Keratinocyte (primary cell): ENCODE data around the gene HK2. TPM values are rescaled to one million over a fixed set of nuclear protein-coding genes. Genes with fewer than 3 reads are reported as not detected.

Source experiments
- DNase-seq: peaks from one replicate; pipeline ENCODE4 v3.0.0-alpha.2; 2011; ENCODE audit warnings: low read depth, missing footprints, low spot score
- FAIRE-seq: peaks from 2 replicates; lab custom pipeline; 2011; peaks lifted over from hg19 to GRCh38; lab: Jason Lieb, UNC
- H2AFZ ChIP-seq: 2 replicates; pipeline ENCODE4 v1.6.0; 2012; ENCODE audit warnings: low read length, control low read depth, inconsistent platforms; ENCODE audit not compliant: control insufficient read depth
- H3K27ac ChIP-seq: 2 replicates; pipeline ENCODE4 v1.5.1; 2011; ENCODE audit warnings: low read length; ENCODE audit not compliant: control insufficient read depth, insufficient read depth
- H3K27me3 ChIP-seq: 3 replicates; pipeline ENCODE4 v1.6.0; 2011; ENCODE audit warnings: low read length; ENCODE audit not compliant: control insufficient read depth, insufficient read depth; ENCODE audit errors: extremely low read depth
- H3K36me3 ChIP-seq, 2 experiments: 2 replicates in 1 of 2; 3 replicates in 1 of 2; pipeline ENCODE4 v1.5.1; 2011; ENCODE audit warnings: low read length in 2 of 2, mild to moderate bottlenecking in 1 of 2; ENCODE audit not compliant: control insufficient read depth in 2 of 2, insufficient read depth in 2 of 2; ENCODE audit errors: extremely low read depth in 1 of 2
- H3K4me1 ChIP-seq: 3 replicates; pipeline ENCODE4 v1.5.1; 2011; ENCODE audit warnings: low read length; ENCODE audit not compliant: control insufficient read depth, insufficient read depth; ENCODE audit errors: extremely low read depth
- H3K4me2 ChIP-seq: 3 replicates; pipeline ENCODE4 v1.6.0; 2011; ENCODE audit warnings: low read depth, low read length; ENCODE audit not compliant: control insufficient read depth, insufficient read depth; ENCODE audit errors: extremely low read depth
- H3K4me3 ChIP-seq, 3 experiments: fragments of 200-600 bp in 1 of 3; sonication (generic) in 1 of 3; 2 replicates in 2 of 3; 3 replicates in 1 of 3; pipeline ENCODE4 v1.5.1; 2011 to 2016; ENCODE audit warnings: low read length in 3 of 3, mild to moderate bottlenecking in 3 of 3, control low read depth in 2 of 3, inconsistent platforms in 1 of 3, low read depth in 1 of 3, mixed read lengths in 1 of 3, mixed run types in 1 of 3, moderate library complexity in 1 of 3; ENCODE audit not compliant: control insufficient read depth in 2 of 3, insufficient read depth in 2 of 3; ENCODE audit errors: extremely low read depth in 1 of 3
- H3K79me2 ChIP-seq: 2 replicates; pipeline ENCODE4 v1.6.0; 2012; ENCODE audit warnings: low read length; ENCODE audit not compliant: control insufficient read depth, insufficient read depth
- H3K9ac ChIP-seq: 3 replicates; pipeline ENCODE4 v1.6.0; 2011; ENCODE audit warnings: low read length; ENCODE audit not compliant: control insufficient read depth, insufficient read depth; ENCODE audit errors: extremely low read depth
- H3K9me1 ChIP-seq: 3 replicates; pipeline ENCODE4 v1.6.0; 2011; ENCODE audit warnings: low read length; ENCODE audit not compliant: control insufficient read depth, insufficient read depth; ENCODE audit errors: extremely low read depth
- H3K9me3 ChIP-seq: 2 replicates; pipeline ENCODE4 v1.5.1; 2012; ENCODE audit warnings: low read depth, low read length; ENCODE audit not compliant: control insufficient read depth
- H4K20me1 ChIP-seq: 3 replicates; pipeline ENCODE4 v1.6.0; 2011; ENCODE audit warnings: low read length; ENCODE audit not compliant: control insufficient read depth, insufficient read depth; ENCODE audit errors: extremely low read depth
- CTCF ChIP-seq, 3 experiments: IDR thresholded peaks in 1 of 3; conservative IDR thresholded peaks in 1 of 3; optimal IDR thresholded peaks in 1 of 3; 2 replicates in 2 of 3; 3 replicates in 1 of 3; pipeline versions ENCODE3 to v1.5.1; 2011; ENCODE audit warnings: low read length in 3 of 3, mild to moderate bottlenecking in 3 of 3, moderate library complexity in 2 of 3, control low read depth in 1 of 3, inconsistent platforms in 1 of 3; ENCODE audit not compliant: insufficient read depth in 2 of 3; ENCODE audit errors: extremely low read depth in 1 of 3
- EZH2 ChIP-seq: IDR thresholded peaks from one replicate; pipeline ENCODE4 v1.6.1; 2012; ENCODE audit warnings: inconsistent platforms, mild to moderate bottlenecking, low read length, moderate library complexity
- dilution Hi-C: fragments of 300-500 bp; cut with MboI; formaldehyde crosslinking; loops from one replicate; pipeline ENCODE4 v1.7.0; 2020; ENCODE audit warnings: low sequenced_read_pairs; ENCODE audit not compliant: extremely low pct_ligation_motif_present
- polyA plus RNA-seq, 5 experiments: library from polyadenylated mRNA; depleted of rRNA in 3 of 5; stranded (reverse) in 3 of 5; stranded (forward) in 1 of 5; unstranded in 1 of 5; fragments of >200 nt; gene quantifications; 1 replicate in 1 of 5; 2 replicates in 3 of 5; 3 replicates in 1 of 5; pipeline versions ENCODE4 v1.2.1 to v1.2.3, GENCODE V29; 2011 to 2012; ENCODE audit warnings: missing spikeins in 2 of 5, low read depth in 1 of 5, low replicate concordance in 1 of 5

The HK2 gene
- polyA plus RNA-seq, 1 donor (not counting 4 experiments of a cell fraction or from before 2014, with no cell fraction given), result 27.1 TPM

DNA sequence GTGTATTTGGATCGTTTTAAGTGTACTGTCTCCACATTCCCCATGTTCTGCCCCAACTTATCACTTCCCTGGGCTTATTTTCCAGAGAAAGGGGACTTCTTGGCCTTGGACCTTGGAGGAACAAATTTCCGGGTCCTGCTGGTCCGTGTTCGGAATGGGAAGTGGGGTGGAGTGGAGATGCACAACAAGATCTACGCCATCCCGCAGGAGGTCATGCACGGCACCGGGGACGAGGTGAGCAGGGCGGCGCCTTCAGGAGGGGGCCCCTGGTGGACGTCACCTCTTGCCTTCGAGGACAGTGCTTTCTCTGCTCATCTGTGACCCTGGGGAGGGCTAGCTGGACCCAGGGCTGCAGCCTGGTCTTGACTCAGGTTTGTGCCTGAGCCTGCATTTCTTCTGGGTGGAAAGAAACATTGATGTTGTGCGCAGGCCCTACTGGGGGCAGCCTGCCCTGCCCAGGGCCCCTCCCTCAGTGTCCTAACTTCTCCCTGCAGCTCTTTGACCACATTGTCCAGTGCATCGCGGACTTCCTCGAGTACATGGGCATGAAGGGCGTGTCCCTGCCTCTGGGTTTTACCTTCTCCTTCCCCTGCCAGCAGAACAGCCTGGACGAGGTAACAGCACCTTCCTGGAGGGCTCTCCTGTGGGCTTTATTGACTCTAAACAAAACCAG lies 47.8 kb downstream of the HK2 start:
- Histone ChIP-seq H3K36me3 (peaks cover 51 to 69% of the 10 kb centered on the region in 2 experiments), H2AFZ (no peak overlapping the region)

GRCh38 chr2:74882299-74882687 lies 48.4 kb downstream of the HK2 start:
- no peak overlapping the region for H3K9ac ChIP-seq
- H3K27me3 ChIP-seq, result no peaks in the 10 kb centered on the region
- no peaks in the 10 kb centered on the region for H3K79me2 ChIP-seq
- no peaks in the 10 kb centered on the region for H3K9me1 ChIP-seq
- no peak overlapping the region for H3K4me3 ChIP-seq
- no peak overlapping the region for H3K27ac ChIP-seq
- peaks cover 9% of the 10 kb centered on the region for H3K4me1 ChIP-seq
- H3K36me3 ChIP-seq, result peaks cover 49 to 66% of the 10 kb centered on the region in 2 experiments
- H2AFZ ChIP-seq, result no peak overlapping the region
- TF ChIP-seq EZH2 (no peak), CTCF (optimal IDR thresholded peaks at IDR 0.05 in 1 of 3, IDR thresholded peaks at IDR 0.05 in 1 of 3, conservative IDR thresholded peaks at IDR 0.05 in 1 of 3; ENCODE audit: extremely low read depth in 1 of 3, insufficient read depth in 2 of 3, low read length in 3 of 3) (no peak)
- H4K20me1 ChIP-seq, result no peaks in the 10 kb centered on the region
- no peak for FAIRE-seq
- dilution Hi-C loops, result no loop called here
- DNase-seq, result no peak
- H3K4me2 ChIP-seq, result no peak overlapping the region
- no peaks in the 10 kb centered on the region for H3K9me3 ChIP-seq

More for the DNA sequence above, 47.8 kb downstream of the HK2 start:
- FAIRE-seq (no peak), DNase-seq (no peak)
- Histone ChIP-seq H3K9ac (no peak overlapping the region), H4K20me1 (no peaks in the 10 kb centered on the region), H3K79me2 (no peaks in the 10 kb centered on the region), H3K9me3 (no peaks in the 10 kb centered on the region), H3K9me1 (no peaks in the 10 kb centered on the region), H3K4me3 (no peak overlapping the region), H3K27ac (no peak overlapping the region), H3K27me3 (no peaks in the 10 kb centered on the region), H3K4me1 (peaks cover 4% of the 10 kb centered on the region), H3K4me2 (no peak overlapping the region)
- no peak for TF ChIP-seq CTCF (optimal IDR thresholded peaks at IDR 0.05 in 1 of 3, IDR thresholded peaks at IDR 0.05 in 1 of 3, conservative IDR thresholded peaks at IDR 0.05 in 1 of 3; ENCODE audit: extremely low read depth in 1 of 3, insufficient read depth in 2 of 3, low read length in 3 of 3)
- no peak for TF ChIP-seq EZH2
- dilution Hi-C loops, result no loop called here
